Measurements from ENCODE around the gene PWWP2B.

PWWP2B gene

GRCh38 chr10:132444877-132445351 is 47.9 kb downstream of the PWWP2B start:
- H3K27me3 ChIP-seq (ENCODE audit: insufficient read depth, low read depth, severe bottlenecking), result no peaks in the 10 kb centered on the region
- peak overlapping the region; percentile 73 for H3K27ac ChIP-seq
- H3K4me3 ChIP-seq (ENCODE audit: low read depth, low read length), result no peak overlapping the region
- no peaks in the 10 kb centered on the region for H3K9me3 ChIP-seq (ENCODE audit: severe bottlenecking)
- DNase-seq, result no peak
- no peaks in the 10 kb centered on the region for H3K36me3 ChIP-seq
- no peak for TF ChIP-seq CTCF (IDR thresholded peaks at IDR 0.05; ENCODE audit: low read depth, low read length)

- DNase-seq, result no peak
- Histone ChIP-seq H3K36me3 (no peaks in the 10 kb centered on the region), H3K4me3 (ENCODE audit: low read depth, low read length) (no peak overlapping the region), H3K27me3 (ENCODE audit: insufficient read depth, low read depth, severe bottlenecking) (no peaks in the 10 kb centered on the region), H3K9me3 (ENCODE audit: severe bottlenecking) (no peaks in the 10 kb centered on the region), H3K27ac (peak overlapping the region; percentile 73)
- no peak for TF ChIP-seq CTCF (IDR thresholded peaks at IDR 0.05; ENCODE audit: low read depth, low read length)
Measured at GRCh38 chr10:132445516-132446194, 48.7 kb downstream of the PWWP2B start.

DNA sequence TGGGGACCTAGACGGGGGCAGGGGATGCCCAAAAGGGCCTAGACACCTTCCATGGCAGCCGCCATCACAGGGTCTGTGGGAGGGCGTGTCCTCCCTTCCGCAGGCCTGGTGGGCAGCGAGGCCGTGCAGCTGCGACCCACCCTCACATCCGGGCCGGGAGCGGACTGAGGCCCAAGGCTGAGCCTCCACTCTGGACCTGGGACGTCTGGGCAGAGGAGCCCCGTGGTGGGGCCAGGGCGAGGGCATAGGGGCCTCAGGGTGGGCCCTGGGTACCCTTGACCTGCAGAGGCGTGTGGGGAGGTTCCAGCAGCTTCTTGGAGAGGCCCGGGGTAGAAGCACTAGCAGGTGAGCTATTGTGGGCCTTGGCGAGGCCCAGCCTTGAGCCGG is 49.2 kb downstream of the PWWP2B start:
- Histone ChIP-seq H3K36me3 (no peaks in the 10 kb centered on the region), H3K4me3 (ENCODE audit: low read depth, low read length) (no peak overlapping the region), H3K9me3 (ENCODE audit: severe bottlenecking) (no peaks in the 10 kb centered on the region), H3K27me3 (ENCODE audit: insufficient read depth, low read depth, severe bottlenecking) (no peaks in the 10 kb centered on the region), H3K27ac (peak overlapping the region; percentile 71)
- DNase-seq, result no peak
- no peak for TF ChIP-seq CTCF (IDR thresholded peaks at IDR 0.05; ENCODE audit: low read depth, low read length)

DNA sequence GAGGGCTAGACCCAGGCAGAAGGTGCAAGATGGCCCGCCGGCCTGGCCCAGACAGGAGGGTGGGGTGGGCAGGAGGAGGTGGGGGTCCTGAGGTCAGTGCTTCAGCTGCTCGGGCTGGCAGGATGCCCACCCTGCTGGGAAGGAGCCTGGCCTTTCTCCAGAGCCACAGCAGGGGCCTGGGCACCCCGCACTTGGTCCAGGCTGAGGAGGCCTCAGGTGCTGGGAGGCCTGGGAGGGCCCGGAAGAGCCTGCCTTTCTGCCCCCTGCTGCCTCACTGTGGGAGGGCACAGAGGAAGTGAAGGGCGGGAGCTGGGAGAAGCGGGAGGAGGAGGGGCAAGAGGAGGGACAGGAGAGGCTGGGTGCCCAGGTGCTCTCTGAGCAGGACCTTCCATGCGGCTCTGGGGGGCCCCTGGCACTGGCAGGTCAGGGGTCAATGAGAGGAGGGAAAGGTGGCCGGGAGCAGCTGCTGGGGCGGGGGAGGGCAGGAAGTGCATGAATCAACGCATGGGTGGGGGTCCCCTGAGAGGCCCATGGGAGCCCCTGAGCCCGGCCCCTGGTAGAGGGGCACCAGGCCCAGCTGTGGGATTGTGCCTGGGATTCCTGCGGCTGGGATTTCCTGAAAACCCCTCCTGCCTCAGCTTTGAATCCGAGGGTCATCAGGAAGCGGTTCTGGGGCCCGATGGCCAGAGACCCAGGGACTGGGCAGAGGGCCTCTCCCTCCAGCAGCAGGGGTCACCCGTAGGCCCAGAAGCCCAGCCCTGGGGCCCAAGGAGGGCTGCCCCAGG is 49.9 kb downstream of the PWWP2B start:
- Histone ChIP-seq H3K27me3 (ENCODE audit: insufficient read depth, low read depth, severe bottlenecking) (no peaks in the 10 kb centered on the region), H3K4me3 (ENCODE audit: low read depth, low read length) (no peak overlapping the region), H3K36me3 (no peaks in the 10 kb centered on the region), H3K27ac (peak overlapping the region; percentile 71), H3K9me3 (ENCODE audit: severe bottlenecking) (no peaks in the 10 kb centered on the region)
- TF ChIP-seq CTCF (IDR thresholded peaks at IDR 0.05; ENCODE audit: low read depth, low read length), result peak; percentile 70
- DNase-seq, result peak; percentile 88

DNA sequence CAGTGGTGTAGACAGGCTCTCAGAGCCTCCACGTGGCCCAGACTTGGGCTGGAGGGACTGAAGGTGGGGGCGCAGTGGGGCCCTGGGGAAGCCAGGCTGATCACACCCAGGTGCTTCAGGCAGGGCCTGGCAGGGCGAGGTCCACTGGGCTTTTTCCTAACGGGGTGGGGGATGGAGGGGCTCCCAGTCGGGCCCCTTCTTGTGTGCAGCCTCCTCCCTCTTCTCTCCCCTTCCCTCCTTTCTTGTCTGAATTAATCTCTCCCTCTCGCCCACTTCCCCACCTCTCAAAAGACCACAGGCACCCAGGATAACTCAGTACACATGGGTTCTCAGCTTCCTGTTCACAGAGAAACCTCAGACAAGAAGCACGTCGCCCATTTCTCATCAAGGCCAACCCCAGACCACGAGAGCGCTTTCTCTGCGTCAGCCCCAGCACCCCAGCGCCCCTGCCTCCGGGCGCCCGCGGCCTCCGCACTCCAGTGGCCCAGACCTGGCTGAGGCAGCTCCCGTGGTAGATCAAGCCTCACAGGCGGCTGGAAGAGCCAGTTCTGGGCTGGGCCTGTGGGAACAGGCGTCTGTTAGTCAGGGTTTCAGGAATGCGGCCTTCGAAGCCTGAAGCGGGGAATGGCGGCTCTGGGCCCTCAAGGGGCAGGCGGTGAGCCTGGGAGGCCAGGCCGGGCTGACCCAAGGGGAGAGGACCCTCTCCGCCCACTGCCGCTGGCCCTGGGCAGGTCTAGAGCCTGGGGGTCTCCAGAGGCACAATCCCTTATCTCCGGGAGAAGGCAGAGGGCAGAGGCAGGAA is 50.6 kb downstream of the PWWP2B start:
- DNase-seq, result no peak
- H3K4me3 ChIP-seq (ENCODE audit: low read depth, low read length), result no peak overlapping the region
- no peaks in the 10 kb centered on the region for H3K36me3 ChIP-seq
- no peak for TF ChIP-seq CTCF (IDR thresholded peaks at IDR 0.05; ENCODE audit: low read depth, low read length)
- H3K9me3 ChIP-seq (ENCODE audit: severe bottlenecking), result no peaks in the 10 kb centered on the region
- H3K27ac ChIP-seq, result peak overlapping the region; percentile 71
- H3K27me3 ChIP-seq (ENCODE audit: insufficient read depth, low read depth, severe bottlenecking), result no peaks in the 10 kb centered on the region

All from WERI-Rb-1 (cell line).